ENCODE data around the gene BMPR1A.

DNA sequence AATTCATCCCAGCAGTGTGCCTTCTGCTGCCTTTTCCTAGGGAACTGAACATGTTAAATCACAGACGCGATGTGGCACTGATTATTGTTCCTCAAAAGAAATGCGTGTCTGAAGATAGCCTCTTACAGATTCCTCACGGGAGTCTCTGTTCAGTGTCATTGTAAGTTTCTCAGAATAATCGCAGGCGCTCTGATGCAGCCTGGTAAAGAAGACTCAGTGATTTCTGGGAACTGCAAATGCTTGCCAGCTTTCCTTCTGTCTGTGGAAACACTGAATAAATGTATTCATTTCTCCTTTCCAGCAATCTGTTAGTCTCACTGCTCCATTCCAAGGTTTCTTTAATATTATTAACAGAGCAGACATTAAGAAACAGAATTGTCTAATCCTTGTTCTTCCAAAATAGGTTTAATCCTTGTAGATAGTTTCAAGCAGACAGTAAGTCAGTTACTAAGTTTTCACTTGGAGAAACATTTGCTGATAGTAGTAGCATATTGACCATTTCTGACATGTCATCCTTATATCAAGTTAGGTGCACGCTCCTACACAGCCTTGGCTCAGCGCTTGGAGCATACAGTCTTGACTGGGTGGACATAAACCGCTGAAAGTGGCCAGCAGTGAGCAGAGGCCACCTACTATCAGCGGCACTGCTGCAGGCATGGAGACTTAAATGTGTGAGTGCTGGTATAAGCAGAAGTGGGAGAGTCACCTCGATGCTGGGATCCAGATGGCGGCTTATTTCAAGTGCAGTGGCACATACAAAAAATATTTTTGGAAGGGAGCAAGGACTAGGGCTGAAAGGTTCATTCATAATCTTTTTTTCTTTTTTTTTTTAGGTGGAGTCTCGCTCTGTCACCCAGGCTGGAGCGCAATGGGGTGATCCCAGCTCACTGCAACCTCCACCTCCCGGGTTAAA lies 173.3 kb downstream of the BMPR1A start:
- TF ChIP-seq TGIF2 (CRISPR knock-in tag; IDR thresholded peaks at IDR 0.05) (no peak), DNMT3B (CRISPR knock-in tag; conservative IDR thresholded peaks at IDR 0.05) (no peak), NFE2 (CRISPR knock-in tag; IDR thresholded peaks at IDR 0.05) (no peak), CAMTA2 (CRISPR knock-in tag; IDR thresholded peaks at IDR 0.05; ENCODE audit: borderline replicate concordance) (no peak), ARID2 (CRISPR knock-in tag; IDR thresholded peaks at IDR 0.05; ENCODE audit: borderline replicate concordance) (no peak)

All from HepG2 (cell line).